ENCODE data around the gene DNAJC5G. TPM values are rescaled to one million over a fixed set of nuclear protein-coding genes. Genes with fewer than 3 reads are reported as not detected.

DNAJC5G gene
- total RNA-seq, 3 donors from 2014 or later = 0.47 TPM; not detected in 2

- intact Hi-C loops (cut with DNase I, micrococcal nuclease) = no loop called here
- H3K36me3 ChIP-seq (ENCODE audit: low read depth) = no peaks in the 10 kb centered on the region
- no peak for TF ChIP-seq CTCF (IDR thresholded peaks at IDR 0.05)
- no peaks in the 10 kb centered on the region for H3K9me3 ChIP-seq
- DNase-seq (no peak), ATAC-seq (no peak)
- H3K4me1 ChIP-seq (ENCODE audit: low read depth) = peaks cover 13% of the 10 kb centered on the region
- no peak overlapping the region for H3K4me3 ChIP-seq
Measured at GRCh38 chr2:27304488-27305240, 29.4 kb downstream of the DNAJC5G start.

DNA sequence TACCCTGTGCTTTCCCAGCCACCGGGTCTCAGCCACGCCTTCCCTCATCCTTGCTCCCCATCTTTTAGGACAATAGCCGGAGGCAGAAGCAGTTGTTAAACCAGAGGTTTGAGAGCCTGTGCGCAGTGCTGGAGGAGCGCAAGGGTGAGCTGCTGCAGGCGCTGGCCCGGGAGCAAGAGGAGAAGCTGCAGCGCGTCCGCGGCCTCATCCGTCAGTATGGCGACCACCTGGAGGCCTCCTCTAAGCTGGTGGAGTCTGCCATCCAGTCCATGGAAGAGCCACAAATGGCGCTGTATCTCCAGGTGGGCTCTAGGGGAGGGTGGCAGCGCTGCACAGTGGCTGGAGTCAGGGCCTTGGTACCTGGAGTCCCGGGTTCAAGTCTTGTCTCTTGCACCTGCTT is 30.3 kb downstream of the DNAJC5G start:
- TF ChIP-seq CTCF (IDR thresholded peaks at IDR 0.05) = no peak
- DNase-seq = no peak
- Histone ChIP-seq H3K4me1 (ENCODE audit: low read depth) (peaks cover 13% of the 10 kb centered on the region), H3K36me3 (ENCODE audit: low read depth) (no peaks in the 10 kb centered on the region), H3K4me3 (no peak overlapping the region), H3K9me3 (no peaks in the 10 kb centered on the region)
- ATAC-seq = no peak
- intact Hi-C loops (cut with DNase I, micrococcal nuclease) = no loop called here

DNA sequence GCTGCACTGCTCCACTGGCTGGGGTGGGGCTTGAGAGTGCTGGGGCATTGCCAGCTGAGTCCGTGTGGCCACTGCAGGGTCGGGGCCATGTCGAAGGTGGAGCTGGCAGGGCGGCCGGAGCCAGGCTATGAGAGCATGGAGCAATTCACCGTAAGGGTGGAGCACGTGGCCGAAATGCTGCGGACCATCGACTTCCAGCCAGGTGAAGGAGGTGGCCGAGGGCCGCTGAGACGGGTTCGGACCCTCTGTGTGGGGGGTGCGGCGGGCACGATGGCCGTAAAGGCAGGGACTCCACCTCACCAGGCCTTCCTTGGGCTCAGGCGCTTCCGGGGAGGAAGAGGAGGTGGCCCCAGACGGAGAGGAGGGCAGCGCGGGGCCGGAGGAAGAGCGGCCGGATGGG is 30.9 kb downstream of the DNAJC5G start:
- intact Hi-C loops (cut with DNase I, micrococcal nuclease) = no loop called here
- Histone ChIP-seq H3K36me3 (ENCODE audit: low read depth) (no peaks in the 10 kb centered on the region), H3K4me1 (ENCODE audit: low read depth) (peaks cover 13% of the 10 kb centered on the region), H3K4me3 (no peak overlapping the region), H3K9me3 (no peaks in the 10 kb centered on the region)
- ATAC-seq (peak; percentile 36), DNase-seq (no peak)
- no peak for TF ChIP-seq CTCF (IDR thresholded peaks at IDR 0.05)

DNA sequence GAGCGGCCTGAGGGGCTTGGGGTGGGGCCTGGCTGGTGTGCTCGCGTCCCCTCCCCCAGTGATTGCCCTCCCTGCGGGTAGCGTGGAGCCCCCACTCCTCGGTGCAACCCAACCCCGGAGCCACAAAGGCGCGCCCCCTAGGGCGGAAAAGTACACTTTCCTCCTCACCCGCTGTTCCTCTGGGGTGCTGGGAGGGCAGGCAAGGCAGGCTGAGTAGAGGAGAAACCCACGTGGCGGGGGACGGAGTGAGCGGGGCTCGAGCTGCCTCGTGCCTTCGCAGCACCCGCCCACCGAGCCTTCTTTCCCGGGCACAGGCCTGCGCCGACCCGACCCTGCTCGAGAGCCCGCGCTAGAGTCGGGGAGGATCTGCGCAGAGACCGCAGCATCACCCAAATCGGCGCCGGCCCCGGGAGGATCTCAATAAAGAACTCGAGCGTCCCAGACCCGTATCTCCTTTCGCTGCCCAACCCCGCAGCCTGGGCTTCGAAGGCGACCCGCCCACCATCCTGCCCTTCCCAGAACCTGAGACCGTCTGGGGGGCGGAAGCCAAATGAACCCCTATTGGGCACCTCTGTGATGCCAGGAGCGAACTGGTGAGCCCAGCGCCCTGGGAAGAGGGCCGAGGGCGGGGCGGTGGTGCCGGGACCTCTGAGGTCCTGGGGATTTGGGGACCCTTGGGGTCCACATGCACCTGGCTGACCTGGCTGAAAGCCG is 31.5 kb downstream of the DNAJC5G start:
- Histone ChIP-seq H3K4me3 (no peak overlapping the region), H3K9me3 (no peaks in the 10 kb centered on the region), H3K4me1 (ENCODE audit: low read depth) (peaks cover 13% of the 10 kb centered on the region), H3K36me3 (ENCODE audit: low read depth) (no peaks in the 10 kb centered on the region)
- ATAC-seq (peak; percentile 18), DNase-seq (no peak)
- intact Hi-C loops (cut with DNase I, micrococcal nuclease) = no loop called here
- no peak for TF ChIP-seq CTCF (IDR thresholded peaks at IDR 0.05)

DNA sequence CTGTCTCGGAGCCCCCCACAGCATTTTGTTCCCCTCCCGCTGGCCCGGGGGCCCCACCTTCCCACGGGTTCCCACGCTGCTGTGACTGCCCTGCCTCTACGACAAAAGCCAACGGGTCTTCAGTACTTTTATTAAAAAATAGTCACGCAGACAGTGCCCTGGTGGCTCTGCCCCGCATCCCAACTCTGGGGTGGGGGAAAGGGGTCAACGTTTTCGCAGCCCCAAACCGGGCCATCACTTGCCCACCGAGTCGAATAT is 32.0 kb downstream of the DNAJC5G start:
- Histone ChIP-seq H3K9me3 (no peaks in the 10 kb centered on the region), H3K4me3 (no peak overlapping the region), H3K36me3 (ENCODE audit: low read depth) (no peaks in the 10 kb centered on the region), H3K4me1 (ENCODE audit: low read depth) (peaks cover 13% of the 10 kb centered on the region)
- TF ChIP-seq CTCF (IDR thresholded peaks at IDR 0.05) = no peak
- DNase-seq (no peak), ATAC-seq (no peak)
- intact Hi-C loops (cut with DNase I, micrococcal nuclease) = no loop called here
